Fibroblast of lung (primary cell): ENCODE results near the gene MIPOL1. TPM values are rescaled to one million over a fixed set of nuclear protein-coding genes. Genes with fewer than 3 reads are reported as not detected.

Experiments used
- DNase-seq, 2 donors: peaks; one replicate each; pipeline versions ENCODE4 v3.0.0 to v3.0.0-alpha.2; 2010; ENCODE audit warnings: low read depth in 2 of 2
- H2AFZ ChIP-seq: 2 replicates; pipeline ENCODE4 v1.5.1; 2012; ENCODE audit warnings: low read length, control low read depth, inconsistent platforms
- H3K27ac ChIP-seq: 2 replicates; pipeline ENCODE4 v1.5.1; 2011; ENCODE audit warnings: low read length, control low read depth; ENCODE audit not compliant: insufficient read depth
- H3K27me3 ChIP-seq: 2 replicates; pipeline ENCODE4 v1.5.1; 2011; ENCODE audit warnings: mild to moderate bottlenecking, low read length; ENCODE audit not compliant: control insufficient read depth, insufficient read depth
- H3K36me3 ChIP-seq: 2 replicates; pipeline ENCODE4 v1.5.1; 2011; ENCODE audit warnings: low read length; ENCODE audit not compliant: control insufficient read depth, insufficient read depth
- H3K4me1 ChIP-seq: 2 replicates; pipeline ENCODE4 v1.5.1; 2011; ENCODE audit warnings: low read length; ENCODE audit not compliant: control insufficient read depth, insufficient read depth; ENCODE audit errors: extremely low read depth
- H3K4me2 ChIP-seq: 2 replicates; pipeline ENCODE4 v1.5.1; 2011; ENCODE audit warnings: low read length, control low read depth; ENCODE audit not compliant: insufficient read depth; ENCODE audit errors: extremely low read depth
- H3K4me3 ChIP-seq, 4 experiments: fragments of 200-600 bp in 1 of 4; sonication (generic) in 1 of 4; replicated peaks in 1 of 4; 2 replicates each; pipeline ENCODE4 v1.5.1; 2011 to 2016; ENCODE audit warnings: low read length in 4 of 4, low read depth in 3 of 4, mild to moderate bottlenecking in 3 of 4, control low read depth in 2 of 4, inconsistent platforms in 1 of 4, mixed read lengths in 1 of 4; ENCODE audit not compliant: insufficient read depth in 1 of 4; ENCODE audit errors: control extremely low read depth in 1 of 4
- H3K79me2 ChIP-seq: 2 replicates; pipeline ENCODE4 v1.5.1; 2012; ENCODE audit warnings: mild to moderate bottlenecking, low read length, inconsistent platforms; ENCODE audit not compliant: control insufficient read depth, insufficient read depth
- H3K9ac ChIP-seq: 2 replicates; pipeline ENCODE4 v1.5.1; 2011; ENCODE audit warnings: mild to moderate bottlenecking, low read length, control low read depth; ENCODE audit not compliant: insufficient read depth
- H3K9me3 ChIP-seq: 2 replicates; pipeline ENCODE4 v1.5.1; 2012; ENCODE audit warnings: low read depth, low read length; ENCODE audit not compliant: control insufficient read depth, insufficient read depth
- H4K20me1 ChIP-seq: 2 replicates; pipeline ENCODE4 v1.5.1; 2011; ENCODE audit warnings: low read length; ENCODE audit not compliant: control insufficient read depth, insufficient read depth; ENCODE audit errors: extremely low read depth
- EZH2 ChIP-seq: IDR thresholded peaks from 2 replicates; pipeline ENCODE4 v1.5.1; 2012; ENCODE audit warnings: low read length, control low read depth, mild to moderate bottlenecking; ENCODE audit errors: missing control alignments
- polyA plus RNA-seq, 2 donors: library from polyadenylated mRNA; depleted of rRNA in 1 of 2; stranded (reverse) in 1 of 2; unstranded in 1 of 2; fragments of >200 nt; gene quantifications; 2 replicates each; pipeline ENCODE4 v1.2.1, GENCODE V29; 2011 to 2012; ENCODE audit warnings: missing spikeins in 1 of 2
- total RNA-seq: library from RNA; depleted of rRNA; stranded (reverse); fragments of >200 nt; gene quantifications from 2 replicates; pipeline ENCODE4 v1.2.1, GENCODE V29; 2014
- TF ChIP-seq, protein P1 (sequence below), 2 donors: IDR thresholded peaks in 1 of 2; conservative IDR thresholded peaks in 1 of 2; 1 replicate in 1 of 2; 2 replicates in 1 of 2; pipeline ENCODE4 v1.5.1; 2011 to 2012; ENCODE audit warnings: low read length in 2 of 2, control low read depth in 1 of 2, inconsistent platforms in 1 of 2, low read depth in 1 of 2, mild to moderate bottlenecking in 1 of 2

The MIPOL1 gene
- total and polyA plus RNA-seq, 2 donors (not counting 1 experiment from before 2014, with no cell fraction given): 6.4 to 8.6 TPM

DNA sequence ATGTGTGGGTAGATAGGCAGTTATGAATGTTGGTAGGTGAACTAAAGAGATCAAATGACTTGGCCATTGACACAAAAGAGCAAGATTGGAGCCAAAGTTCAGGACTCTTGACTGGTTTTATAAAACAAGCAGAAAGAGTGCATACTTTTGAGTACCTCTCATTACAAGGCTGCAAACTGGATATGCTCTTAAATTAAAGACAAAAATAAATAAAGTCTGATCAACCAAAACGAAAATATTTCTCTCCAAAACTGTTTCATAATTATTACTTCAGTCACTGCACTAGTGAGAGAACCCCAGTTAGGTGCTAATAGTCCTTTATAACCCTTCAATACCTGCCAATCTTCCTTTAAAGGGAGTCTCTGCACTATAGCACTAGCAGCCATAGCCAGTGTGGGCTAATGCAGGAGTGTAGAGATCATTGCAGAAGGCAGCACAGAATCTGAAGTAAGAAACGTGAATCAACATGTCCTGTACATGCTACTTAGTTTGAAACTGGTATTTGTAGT lies 250.2 kb downstream of the MIPOL1 start:
- no peaks in the 10 kb centered on the region for H3K79me2 ChIP-seq
- no peak for DNase-seq
- H2AFZ ChIP-seq: no peak overlapping the region
- H4K20me1 ChIP-seq: no peaks in the 10 kb centered on the region
- TF ChIP-seq EZH2: no peak
- TF ChIP-seq, protein P1, sequence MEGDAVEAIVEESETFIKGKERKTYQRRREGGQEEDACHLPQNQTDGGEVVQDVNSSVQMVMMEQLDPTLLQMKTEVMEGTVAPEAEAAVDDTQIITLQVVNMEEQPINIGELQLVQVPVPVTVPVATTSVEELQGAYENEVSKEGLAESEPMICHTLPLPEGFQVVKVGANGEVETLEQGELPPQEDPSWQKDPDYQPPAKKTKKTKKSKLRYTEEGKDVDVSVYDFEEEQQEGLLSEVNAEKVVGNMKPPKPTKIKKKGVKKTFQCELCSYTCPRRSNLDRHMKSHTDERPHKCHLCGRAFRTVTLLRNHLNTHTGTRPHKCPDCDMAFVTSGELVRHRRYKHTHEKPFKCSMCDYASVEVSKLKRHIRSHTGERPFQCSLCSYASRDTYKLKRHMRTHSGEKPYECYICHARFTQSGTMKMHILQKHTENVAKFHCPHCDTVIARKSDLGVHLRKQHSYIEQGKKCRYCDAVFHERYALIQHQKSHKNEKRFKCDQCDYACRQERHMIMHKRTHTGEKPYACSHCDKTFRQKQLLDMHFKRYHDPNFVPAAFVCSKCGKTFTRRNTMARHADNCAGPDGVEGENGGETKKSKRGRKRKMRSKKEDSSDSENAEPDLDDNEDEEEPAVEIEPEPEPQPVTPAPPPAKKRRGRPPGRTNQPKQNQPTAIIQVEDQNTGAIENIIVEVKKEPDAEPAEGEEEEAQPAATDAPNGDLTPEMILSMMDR (conservative IDR thresholded peaks at IDR 0.05 in 1 of 2, IDR thresholded peaks at IDR 0.05 in 1 of 2; ENCODE audit: low read depth in 1 of 2, low read length in 2 of 2): no peak
- no peaks in the 10 kb centered on the region for H3K27me3 ChIP-seq
- no peaks in the 10 kb centered on the region for H3K4me1 ChIP-seq
- no peak overlapping the region for H3K27ac ChIP-seq
- H3K4me3 ChIP-seq: no peak overlapping the region
- H3K4me2 ChIP-seq: no peak overlapping the region
- H3K36me3 ChIP-seq: no peaks in the 10 kb centered on the region
- no peaks in the 10 kb centered on the region for H3K9me3 ChIP-seq
- no peak overlapping the region for H3K9ac ChIP-seq

DNA sequence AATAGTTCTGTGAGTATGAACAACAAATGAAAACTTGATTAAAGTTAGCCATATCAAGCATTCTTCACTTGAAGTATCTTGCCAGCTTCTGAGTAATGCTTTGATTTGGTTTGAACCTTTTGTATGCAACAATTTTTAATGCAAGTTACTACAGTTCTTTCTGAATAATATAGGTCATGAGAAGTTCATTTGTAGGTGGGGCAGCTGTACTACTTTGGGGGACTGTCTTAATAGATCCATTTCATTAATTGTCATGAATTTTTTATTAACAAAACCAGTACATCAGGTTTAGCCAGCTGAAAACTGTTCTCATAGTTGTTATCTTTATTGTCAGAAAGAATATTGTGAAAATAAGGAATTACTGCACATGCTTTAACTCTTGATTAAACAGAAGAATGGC lies 254.6 kb downstream of the MIPOL1 start:
- Histone ChIP-seq H2AFZ (no peak overlapping the region), H3K4me3 (no peak overlapping the region), H4K20me1 (no peaks in the 10 kb centered on the region), H3K4me2 (no peak overlapping the region), H3K27ac (no peak overlapping the region), H3K27me3 (no peaks in the 10 kb centered on the region), H3K4me1 (no peaks in the 10 kb centered on the region), H3K79me2 (no peaks in the 10 kb centered on the region), H3K9ac (no peak overlapping the region), H3K9me3 (no peaks in the 10 kb centered on the region), H3K36me3 (no peaks in the 10 kb centered on the region)
- TF ChIP-seq, protein P1 (conservative IDR thresholded peaks at IDR 0.05 in 1 of 2, IDR thresholded peaks at IDR 0.05 in 1 of 2; ENCODE audit: low read depth in 1 of 2, low read length in 2 of 2): no peak
- TF ChIP-seq EZH2: no peak
- DNase-seq: peak in 1 of 2 donors; percentile 27

DNA sequence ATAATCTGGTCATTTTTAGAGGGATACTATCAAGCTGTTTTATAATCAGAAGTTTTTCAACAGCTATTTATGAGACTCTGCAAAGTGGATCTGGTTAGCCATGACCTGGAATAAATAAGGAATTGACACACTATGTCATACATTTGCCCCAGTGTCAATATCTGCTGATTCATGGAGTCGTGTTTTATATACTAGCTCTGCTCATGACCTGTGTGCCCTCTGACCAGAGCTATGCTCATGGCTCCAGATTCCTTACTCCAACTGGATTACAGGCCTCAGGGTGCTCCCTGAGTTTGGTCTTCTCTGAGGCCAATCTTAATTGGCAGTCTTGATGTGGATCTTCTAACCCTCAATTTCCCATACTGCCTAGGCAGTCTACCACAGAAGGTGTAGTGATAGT lies 256.2 kb downstream of the MIPOL1 start:
- Histone ChIP-seq H3K36me3 (no peaks in the 10 kb centered on the region), H3K27ac (no peak overlapping the region), H2AFZ (no peak overlapping the region), H4K20me1 (no peaks in the 10 kb centered on the region), H3K4me3 (no peak overlapping the region), H3K9me3 (no peaks in the 10 kb centered on the region), H3K4me2 (no peak overlapping the region), H3K79me2 (no peaks in the 10 kb centered on the region), H3K9ac (no peak overlapping the region), H3K27me3 (no peaks in the 10 kb centered on the region), H3K4me1 (no peaks in the 10 kb centered on the region)
- TF ChIP-seq, protein P1 (conservative IDR thresholded peaks at IDR 0.05 in 1 of 2, IDR thresholded peaks at IDR 0.05 in 1 of 2; ENCODE audit: low read depth in 1 of 2, low read length in 2 of 2): no peak
- no peak for TF ChIP-seq EZH2
- no peak for DNase-seq
